ENCODE measurements around the gene JMJD1C.
"Not testable (repeated sequence)": the region's sequence is repeated elsewhere in the genome, so short reads cannot be mapped to it uniquely, and the experiment has no call there.

Gene JMJD1C

GRCh38 chr10:63368365-63368764, 97.4 kb downstream of the JMJD1C start:
- in situ Hi-C loops (cut with HindIII; ENCODE audit: low sequenced_read_pairs) = no loop called here

- in situ Hi-C loops (cut with HindIII; ENCODE audit: low sequenced_read_pairs) = no loop called here
Observed at GRCh38 chr10:63366933-63367332, 98.8 kb downstream of the JMJD1C start.

DNA sequence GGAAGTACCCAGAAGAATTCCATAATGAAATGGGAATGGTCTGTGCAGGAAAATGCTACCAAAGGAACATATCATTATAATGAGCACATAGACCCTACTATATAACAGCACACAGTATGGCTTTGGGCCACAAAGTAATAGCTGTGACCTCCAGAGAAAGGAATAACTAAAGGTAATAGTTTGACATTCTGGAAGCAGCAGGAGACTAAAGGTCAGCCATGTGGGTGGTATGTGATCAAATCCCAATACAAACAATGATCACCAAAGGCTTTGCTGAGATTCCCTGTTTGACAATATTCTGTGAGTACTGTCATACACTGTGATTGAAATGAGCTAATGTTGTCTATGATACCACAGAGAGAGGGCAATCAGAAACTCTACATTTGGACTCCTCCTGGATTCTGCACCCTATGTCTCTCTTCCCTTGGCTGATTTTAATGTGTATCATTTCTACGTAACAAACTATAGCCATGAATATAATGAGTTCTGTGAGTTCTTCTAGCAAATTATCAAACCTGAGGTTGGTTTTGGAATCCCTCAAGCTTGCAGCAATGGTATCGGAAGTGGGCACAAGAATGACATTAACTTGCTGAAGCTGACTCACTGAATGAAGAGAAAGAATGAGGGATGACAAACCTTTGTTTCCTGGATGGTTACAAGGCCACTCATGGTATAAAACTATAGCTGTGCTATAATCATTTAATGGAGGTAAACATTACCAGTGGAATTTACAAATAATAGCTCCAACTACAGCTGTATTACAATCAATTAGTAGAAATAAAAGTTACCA, 99.6 kb downstream of the JMJD1C start:
- in situ Hi-C loops (cut with HindIII; ENCODE audit: low sequenced_read_pairs) = no loop called here

DNA sequence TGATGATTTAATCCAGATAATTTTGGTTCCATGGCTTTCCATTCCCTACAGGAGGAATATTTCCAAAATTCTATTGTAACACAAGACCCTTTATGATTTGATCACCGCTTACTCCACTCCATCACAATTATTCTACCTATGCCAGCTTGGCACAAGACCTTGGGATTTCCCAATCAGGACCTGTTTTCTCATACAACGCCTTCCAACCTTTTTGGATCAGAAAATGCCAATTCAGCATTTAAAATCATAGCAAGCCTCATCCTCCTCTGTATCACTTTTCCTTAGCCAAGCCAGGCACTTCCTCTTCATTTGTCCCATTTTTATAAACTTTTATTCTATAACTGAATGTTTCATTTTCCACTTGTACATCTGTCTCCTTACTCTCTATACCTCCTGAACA, 100.9 kb downstream of the JMJD1C start:
- in situ Hi-C loops (cut with HindIII; ENCODE audit: low sequenced_read_pairs) = no loop called here

DNA sequence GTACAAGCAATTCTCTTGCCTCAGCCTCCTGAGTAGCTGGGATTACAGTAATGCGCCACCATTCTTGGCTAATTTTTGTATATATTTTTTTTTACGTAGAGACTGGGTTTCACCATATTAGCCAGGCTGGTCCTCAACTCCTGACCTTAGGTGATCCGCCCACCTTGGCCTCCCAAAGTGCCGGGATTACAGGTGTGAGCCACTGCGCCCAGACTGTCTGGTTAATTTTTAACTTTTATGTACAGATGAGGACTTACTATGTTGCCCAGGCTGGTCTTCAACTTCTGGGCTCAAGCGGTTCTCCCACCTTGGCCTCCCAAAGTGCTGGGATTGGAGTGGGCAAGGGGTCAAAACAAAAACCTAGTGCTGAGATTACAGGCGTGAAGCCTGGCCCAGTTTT, 101.8 kb downstream of the JMJD1C start:
- in situ Hi-C loops (cut with HindIII; ENCODE audit: low sequenced_read_pairs) = no loop called here

DNA sequence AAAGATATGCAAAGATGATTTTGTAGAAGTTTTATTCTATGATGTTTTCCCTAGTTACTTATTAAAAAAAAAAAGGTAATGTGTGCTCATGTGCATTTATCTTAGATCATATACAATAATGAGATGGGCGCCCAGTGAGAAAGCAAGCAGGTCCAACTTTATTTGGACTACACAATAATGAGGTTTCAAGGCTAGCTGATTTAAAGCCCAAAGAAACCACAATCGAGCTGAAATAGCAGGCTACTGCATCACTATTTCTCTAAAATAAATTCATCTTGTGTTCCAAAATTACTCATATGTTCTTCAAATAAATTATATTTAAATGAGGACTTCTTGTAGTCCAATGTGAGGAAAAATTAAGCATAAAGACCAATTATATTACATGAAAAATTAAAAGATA, 110.1 kb downstream of the JMJD1C start:
- in situ Hi-C loops (cut with HindIII; ENCODE audit: low sequenced_read_pairs) = no loop called here

DNA sequence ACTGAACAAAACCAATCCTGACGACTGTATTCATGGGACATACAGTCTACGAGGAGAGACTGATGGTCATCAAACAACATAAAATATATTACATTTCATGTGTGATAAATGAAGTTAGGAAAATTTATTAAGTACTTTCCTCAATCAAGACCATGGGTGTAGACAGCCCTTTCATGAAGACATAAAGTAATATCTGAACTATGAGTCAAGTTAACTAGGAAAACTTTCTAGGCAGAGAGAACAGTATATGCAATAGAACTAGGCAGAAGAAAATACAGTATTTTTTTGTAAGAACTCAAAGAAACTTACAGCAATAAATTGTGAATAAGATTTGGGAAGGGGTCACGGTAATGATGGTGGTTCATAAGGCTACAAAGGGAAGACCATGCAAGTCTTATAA, 112.8 kb downstream of the JMJD1C start:
- in situ Hi-C loops (cut with HindIII; ENCODE audit: low sequenced_read_pairs) = no loop called here

GRCh38 chr10:63348245-63348850, 117.4 kb downstream of the JMJD1C start:
- in situ Hi-C loops (cut with HindIII; ENCODE audit: low sequenced_read_pairs) = no loop called here

GRCh38 chr10:63346015-63346441, 119.7 kb downstream of the JMJD1C start:
- in situ Hi-C loops (cut with HindIII; ENCODE audit: low sequenced_read_pairs) = no loop called here

DNA sequence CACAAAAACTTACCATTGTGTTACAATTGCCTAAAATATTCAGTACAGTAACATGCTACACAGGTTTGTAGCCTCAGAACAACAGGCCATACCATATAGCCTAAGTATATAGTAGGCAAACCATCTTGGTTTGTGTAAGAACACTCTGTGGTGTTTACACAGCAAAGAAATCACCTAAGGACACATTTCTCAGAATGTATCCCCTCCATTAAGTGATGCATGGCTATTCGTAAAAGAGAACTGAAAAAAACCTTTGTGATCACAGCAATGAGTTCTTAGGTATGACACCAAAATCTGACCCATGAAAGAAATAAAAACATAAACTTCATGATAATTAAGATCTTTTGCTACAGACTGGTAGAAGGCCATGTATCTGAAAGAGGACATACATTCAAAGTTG, 121.5 kb downstream of the JMJD1C start:
- in situ Hi-C loops (cut with HindIII; ENCODE audit: low sequenced_read_pairs) = no loop called here

- in situ Hi-C loops (cut with HindIII; ENCODE audit: low sequenced_read_pairs) = no loop called here
Observed at GRCh38 chr10:63343476-63343875, 122.3 kb downstream of the JMJD1C start.

DNA sequence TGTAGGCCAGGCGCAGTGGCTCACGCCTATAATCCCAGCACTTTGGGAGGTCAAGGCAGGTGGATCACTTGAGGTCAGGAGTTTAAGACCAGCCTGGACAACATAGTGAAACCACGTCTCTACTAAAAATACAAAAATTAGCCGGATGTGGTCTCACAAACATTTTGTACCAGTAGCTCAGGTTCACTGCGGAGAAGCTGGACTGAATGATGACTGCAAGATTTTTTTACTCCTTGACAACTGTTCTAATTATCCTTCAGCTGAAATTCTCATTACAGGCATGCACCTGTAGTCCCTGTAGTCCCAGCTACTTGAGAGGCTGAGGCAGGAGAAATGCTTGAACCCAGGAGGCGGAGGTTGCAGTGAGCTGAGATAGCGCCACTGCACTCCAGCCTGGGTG, 126.1 kb downstream of the JMJD1C start:
- in situ Hi-C loops (cut with HindIII; ENCODE audit: low sequenced_read_pairs) = not testable (repeated sequence)

DNA sequence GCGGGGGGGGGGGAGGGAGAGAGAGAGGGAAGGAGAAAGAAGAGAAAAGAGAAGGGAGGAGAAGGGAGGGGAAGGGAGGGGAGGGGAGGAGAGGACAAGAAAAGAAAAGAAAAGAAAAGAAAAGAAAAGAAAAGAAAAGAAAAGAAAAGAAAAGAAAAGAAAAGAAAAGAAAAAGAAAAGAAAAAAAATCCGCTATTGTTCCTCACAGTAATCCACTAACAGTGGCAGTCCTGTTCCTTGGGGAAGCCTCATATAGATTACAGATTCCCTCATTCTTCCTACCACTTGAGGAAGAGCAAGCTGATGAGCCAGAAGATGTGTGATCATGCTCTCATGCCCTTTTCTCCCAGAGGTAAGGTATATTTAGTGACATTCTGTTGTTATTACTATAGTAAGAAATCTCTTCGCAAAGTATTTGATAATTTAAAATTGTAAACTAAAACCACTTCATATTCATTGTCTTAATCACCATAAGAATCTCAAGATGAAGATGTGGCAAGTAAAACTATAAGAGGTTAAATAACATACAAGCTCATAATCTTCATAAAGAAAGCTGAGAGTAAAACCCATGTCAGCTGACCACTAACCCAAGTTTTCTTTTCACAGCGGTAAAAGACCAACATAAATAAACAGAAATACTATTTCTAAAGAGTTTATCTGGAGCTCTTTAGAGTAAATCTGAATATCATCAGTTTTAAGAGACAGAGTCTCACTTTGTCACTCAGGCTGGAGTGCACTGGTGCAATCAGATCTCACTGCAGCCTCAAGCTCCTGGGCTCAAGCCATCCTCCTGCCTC, 128.1 kb downstream of the JMJD1C start:
- in situ Hi-C loops (cut with HindIII; ENCODE audit: low sequenced_read_pairs) = no loop called here

DNA sequence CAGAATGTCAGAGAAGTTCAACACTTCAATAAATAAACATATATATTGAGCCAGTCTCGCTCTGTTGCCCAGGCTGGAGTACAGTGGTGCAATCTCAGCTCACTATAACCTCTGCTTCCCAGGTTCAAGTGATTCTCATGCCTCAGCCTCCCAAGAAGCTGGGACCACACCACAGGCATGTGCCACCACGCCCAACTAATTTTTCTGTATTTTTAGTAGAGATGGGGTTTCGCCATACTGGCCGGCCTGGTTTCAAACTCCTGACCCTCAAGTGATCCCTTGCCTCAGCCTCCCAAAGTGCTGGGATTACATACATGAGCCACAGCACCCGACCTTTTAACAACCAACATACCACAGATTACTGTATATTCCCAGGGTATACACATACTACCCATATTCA, 134.2 kb downstream of the JMJD1C start:
- in situ Hi-C loops (cut with HindIII; ENCODE audit: low sequenced_read_pairs) = no loop called here

GRCh38 chr10:63324495-63324854, 141.3 kb downstream of the JMJD1C start:
- in situ Hi-C loops (cut with HindIII; ENCODE audit: low sequenced_read_pairs) = no loop called here

DNA sequence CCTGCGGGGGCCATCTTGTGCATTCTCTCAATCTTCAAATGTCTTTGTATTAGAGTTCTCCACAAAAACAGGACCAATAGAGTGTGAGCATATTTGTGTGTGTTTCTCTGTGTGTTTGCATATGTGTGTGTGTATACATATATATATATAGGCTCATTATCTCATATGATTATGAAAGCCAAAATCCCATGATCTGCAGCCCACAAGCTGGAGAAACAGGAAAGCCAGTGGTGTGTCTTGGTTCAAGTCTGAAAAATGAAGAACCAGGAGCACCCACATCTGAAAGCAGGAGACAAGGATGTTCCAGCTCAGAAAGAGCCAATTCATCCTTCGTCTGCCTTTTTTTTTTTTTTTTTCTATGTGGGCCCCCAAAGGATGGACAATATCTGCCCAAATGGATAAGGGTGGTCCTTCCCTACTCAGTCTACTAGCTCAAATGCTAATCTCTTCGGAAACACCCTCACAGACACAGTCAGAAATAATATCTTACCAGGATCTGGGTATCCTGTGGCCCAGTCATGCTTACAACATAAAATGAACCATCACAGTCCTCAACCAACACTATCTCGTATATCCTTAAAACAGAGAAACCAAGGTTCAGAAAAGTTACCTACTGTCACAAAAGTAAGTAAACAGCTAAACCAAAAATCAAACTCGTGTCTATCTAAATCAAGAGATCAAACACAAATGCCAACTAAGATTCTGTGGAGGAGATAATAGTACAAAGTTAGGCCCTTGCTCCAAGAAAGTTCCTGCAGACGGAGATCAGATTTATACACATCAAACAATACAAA, 141.9 kb downstream of the JMJD1C start:
- in situ Hi-C loops (cut with HindIII; ENCODE audit: low sequenced_read_pairs) = no loop called here

GRCh38 chr10:63320683-63321082, 145.1 kb downstream of the JMJD1C start:
- in situ Hi-C loops (cut with HindIII; ENCODE audit: low sequenced_read_pairs) = no loop called here

DNA sequence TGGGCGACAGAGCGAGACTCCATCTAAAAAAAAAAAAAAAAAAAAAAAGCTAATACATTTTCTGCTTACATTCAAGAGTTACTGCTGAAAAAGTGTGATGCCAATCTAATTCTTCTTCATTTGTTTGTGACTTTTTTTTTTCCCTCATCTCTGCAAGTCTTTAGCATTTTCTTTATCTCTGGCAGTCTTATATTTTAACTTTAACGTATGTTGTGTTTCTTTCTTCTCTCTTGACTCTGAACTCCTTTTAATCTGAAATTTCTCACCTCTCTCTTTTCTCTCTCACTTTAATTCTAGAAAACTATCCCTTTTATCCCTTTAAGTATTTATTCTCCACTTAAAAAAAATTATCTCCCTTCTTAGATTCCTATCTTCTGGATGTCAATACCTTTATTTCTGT, 146.5 kb downstream of the JMJD1C start:
- in situ Hi-C loops (cut with HindIII; ENCODE audit: low sequenced_read_pairs) = no loop called here

DNA sequence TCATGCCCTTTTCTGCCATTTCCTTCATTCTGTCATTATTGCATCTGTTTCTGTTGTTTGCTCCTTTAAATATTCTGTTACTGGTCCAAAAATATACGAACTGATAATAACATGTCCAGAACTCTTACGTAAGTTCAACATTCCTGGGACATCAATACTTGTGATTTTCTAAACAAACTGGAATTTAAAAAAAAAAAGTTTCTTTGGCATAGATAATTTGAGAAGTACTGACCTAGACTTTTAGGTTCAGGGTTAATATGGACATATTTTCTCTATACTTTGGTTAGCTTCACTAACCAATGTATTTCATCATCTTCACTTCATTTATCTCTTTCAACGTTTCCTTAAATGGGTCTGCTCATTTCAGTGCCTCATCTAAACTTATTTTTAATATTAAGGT, 147.3 kb downstream of the JMJD1C start:
- in situ Hi-C loops (cut with HindIII; ENCODE audit: low sequenced_read_pairs) = no loop called here

GRCh38 chr10:63314020-63314419, 151.8 kb downstream of the JMJD1C start:
- in situ Hi-C loops (cut with HindIII; ENCODE audit: low sequenced_read_pairs) = no loop called here

- in situ Hi-C loops (cut with HindIII; ENCODE audit: low sequenced_read_pairs) = no loop called here
Observed at GRCh38 chr10:63313066-63313717, 152.6 kb downstream of the JMJD1C start.

Measured in endothelial cell of hepatic sinusoid (primary cell).